Transverse colon (tissue), 4 donors: ENCODE measurements around the gene PDCD11. TPM values are rescaled to one million over a fixed set of nuclear protein-coding genes. Genes with fewer than 3 reads are reported as not detected.

Experiments
- DNase-seq: peaks from one replicate; pipeline ENCODE4 v3.0.0-alpha.2; 2019
- H3K27ac ChIP-seq, 4 donors: fragments of 200-600 bp; sonication (generic); 2 replicates each; pipeline ENCODE4 v1.5.1; 2016 to 2018; ENCODE audit warnings: inconsistent platforms in 4 of 4
- H3K27me3 ChIP-seq: fragments of 200-600 bp; sonication (generic); 2 replicates; pipeline ENCODE4 v1.5.1; 2017; ENCODE audit warnings: inconsistent platforms
- H3K36me3 ChIP-seq, 4 donors: fragments of 200-600 bp; sonication (generic); 2 replicates each; pipeline ENCODE4 v1.5.1; 2017 to 2019; ENCODE audit warnings: inconsistent platforms in 4 of 4
- H3K4me1 ChIP-seq, 4 donors: fragments of 200-600 bp; sonication (generic); 2 replicates each; pipeline ENCODE4 v1.5.1; 2017 to 2020; ENCODE audit warnings: inconsistent platforms in 4 of 4
- H3K4me3 ChIP-seq, 4 donors: fragments of 200-600 bp; sonication (generic); 1 replicate in 1 of 4; 2 replicates in 3 of 4; pipeline versions ENCODE4 v1.5.1 to v1.6.1; 2017 to 2019; ENCODE audit warnings: inconsistent platforms in 4 of 4
- H3K9me3 ChIP-seq, 2 donors: fragments of 200-600 bp; sonication (generic); 2 replicates each; pipeline ENCODE4 v1.5.1; 2017 to 2019; ENCODE audit warnings: inconsistent platforms in 2 of 2
- CTCF ChIP-seq, 5 experiments: fragments of 200-600 bp in 3 of 5; fragments of 450-650 bp in 2 of 5; sonication (generic) in 3 of 5; IDR thresholded peaks; 1 replicate in 2 of 5; 2 replicates in 3 of 5; pipeline ENCODE4 v1.5.1; 2016 to 2017; ENCODE audit warnings: antibody characterized with exemption in 5 of 5, inconsistent platforms in 3 of 5, mild to moderate bottlenecking in 2 of 5, moderate library complexity in 1 of 5
- EP300 ChIP-seq: sonication (generic); formaldehyde crosslinking; IDR thresholded peaks from one replicate; pipeline ENCODE4 v1.6.1; 2017; ENCODE audit warnings: antibody characterized with exemption, low read depth
- POLR2A ChIP-seq: fragments of 450-650 bp; IDR thresholded peaks from one replicate; pipeline ENCODE4 v1.6.1; 2016; ENCODE audit warnings: antibody characterized with exemption, mild to moderate bottlenecking, moderate library complexity
- POLR2AphosphoS5 ChIP-seq, 3 donors: sonication (generic); formaldehyde crosslinking; IDR thresholded peaks; one replicate each; pipeline ENCODE4 v1.6.1; 2016; ENCODE audit warnings: antibody characterized with exemption in 3 of 3
- WGBS, 2 donors: methylation state at CpG; one replicate each; pipeline ENCODE4 v1.1.5; 2018; ENCODE audit warnings: low coverage in 1 of 2; 5-methylcytosine and 5-hydroxymethylcytosine counted together
- in situ Hi-C, 4 donors: fragments of 200-750 bp; cut with MboI; loops; one replicate each; pipeline versions ENCODE4 v1.15.0 to v1.15.1; 2017; ENCODE audit warnings: low sequenced_read_pairs in 3 of 4, low pct_ligation_motif_present in 1 of 4, low pct_unique_long_range_greater_than_20kb in 1 of 4
- intact Hi-C: fragments of 100-400 bp; cut with DNase I; formaldehyde crosslinking; loops from one replicate; pipeline ENCODE4 v1.15.1; 2023; ENCODE audit warnings: low total_unique reads
- total RNA-seq, 4 donors: library from RNA; depleted of rRNA; stranded (reverse); fragments of >200 nt; gene quantifications; one replicate each; pipeline ENCODE4 v1.1.0, GENCODE V29; 2016

The PDCD11 gene
- total RNA-seq, 4 donors from 2014 or later: 10.1 to 20.0 (median 13.3) TPM

GRCh38 chr10:103487410-103487708 is 90.9 kb downstream of the PDCD11 start:
- 25 to 47% methylated on average over 1 to 2 of the region's 2 CpGs for WGBS, 2 donors
- TF ChIP-seq EP300 (no peak), POLR2AphosphoS5 (IDR thresholded peaks at IDR 0.05) (peak in 2 of 3 donors; percentile 16 to 50), CTCF (IDR thresholded peaks at IDR 0.05) (no peak), POLR2A (no peak)
- Histone ChIP-seq H3K9me3 (no peaks in the 10 kb centered on the region), H3K4me1 (peaks cover 0 to 20% (median 2%) of the 10 kb centered on the region in 4 donors), H3K36me3 (no peaks in the 10 kb centered on the region), H3K27ac (peak overlapping the region in 1 of 4 donors; percentile 47), H3K4me3 (no peak overlapping the region), H3K27me3 (peaks cover 2% of the 10 kb centered on the region)
- in situ Hi-C loops: loop anchor here in 3 of 4 donors (5.0 to 10.0 kb wide), 3 partner anchors 63 to 73 kb away; no protein-coding TSS in a partner anchor
- DNase-seq: no peak
- intact Hi-C loops: no loop called here

- Histone ChIP-seq H3K36me3 (no peaks in the 10 kb centered on the region), H3K4me1 (peaks cover 5 to 36% (median 12%) of the 10 kb centered on the region in 4 donors), H3K27me3 (peaks cover 38% of the 10 kb centered on the region), H3K4me3 (no peak overlapping the region), H3K27ac (no peak overlapping the region), H3K9me3 (no peaks in the 10 kb centered on the region)
- TF ChIP-seq EP300 (no peak), POLR2AphosphoS5 (IDR thresholded peaks at IDR 0.05) (no peak), CTCF (IDR thresholded peaks at IDR 0.05) (no peak), POLR2A (no peak)
- 100% methylated on average over 1 of the region's 1 CpG; no CpG with 5 or more reads in 1 of the 2 donors for WGBS, 2 donors
- intact Hi-C loops (no loop called here), in situ Hi-C loops (no loop called here)
- no peak for DNase-seq
Measured at GRCh38 chr10:103490986-103491314, 94.5 kb downstream of the PDCD11 start.

GRCh38 chr10:103491729-103492364 is 95.4 kb downstream of the PDCD11 start:
- in situ Hi-C loops: no loop called here
- 64% methylated on average over 7 of the region's 7 CpGs; no CpG with 5 or more reads in 1 of the 2 donors for WGBS, 2 donors
- Histone ChIP-seq H3K27ac (peak overlapping the region in 2 of 4 donors; percentile 14 to 32), H3K9me3 (no peaks in the 10 kb centered on the region), H3K27me3 (peaks cover 42% of the 10 kb centered on the region), H3K4me3 (no peak overlapping the region), H3K4me1 (peaks cover 5 to 28% (median 12%) of the 10 kb centered on the region in 4 donors), H3K36me3 (no peaks in the 10 kb centered on the region)
- TF ChIP-seq POLR2AphosphoS5 (IDR thresholded peaks at IDR 0.05) (peak; percentile 17 to 60 (median 45)), POLR2A (no peak), EP300 (no peak), CTCF (IDR thresholded peaks at IDR 0.05) (no peak)
- no peak for DNase-seq
- intact Hi-C loops: no loop called here

- no peak for DNase-seq
- Histone ChIP-seq H3K27me3 (peaks cover 42% of the 10 kb centered on the region), H3K27ac (peak overlapping the region in 1 of 4 donors; percentile 32), H3K36me3 (no peaks in the 10 kb centered on the region), H3K4me1 (peaks cover 5 to 24% (median 12%) of the 10 kb centered on the region in 4 donors), H3K9me3 (no peaks in the 10 kb centered on the region), H3K4me3 (peak overlapping the region in 1 of 4 donors; percentile 63)
- TF ChIP-seq POLR2A (no peak), POLR2AphosphoS5 (IDR thresholded peaks at IDR 0.05) (no peak), CTCF (IDR thresholded peaks at IDR 0.05) (no peak), EP300 (no peak)
- 72% methylated on average over 5 of the region's 5 CpGs; no CpG with 5 or more reads in 1 of the 2 donors for WGBS, 2 donors
- intact Hi-C loops: no loop called here
- in situ Hi-C loops: no loop called here
Measured at GRCh38 chr10:103492655-103493261, 96.3 kb downstream of the PDCD11 start.
